Posterior cingulate gyrus (tissue), 11 donors: ENCODE data around the gene CCNB1.
A peak's percentile ranks its signal among the peaks of the same experiment; 100 is the strongest.
"Not testable (repeated sequence)": the region's sequence is repeated elsewhere in the genome, so short reads cannot be mapped to it uniquely, and the experiment has no call there.

ENCODE experiments used
- DNase-seq, 10 donors: peaks; one replicate each; pipeline versions ENCODE4 v3.0.0 to v3.0.0-alpha.2; 2020 to 2021; ENCODE audit warnings: mixed read lengths in 3 of 10
- intact Hi-C: fragments of 100-400 bp; cut with DNase I; formaldehyde crosslinking; loops from one replicate; pipeline ENCODE4 v1.15.1; 2023

Gene CCNB1

GRCh38 chr5:69166686-69167492 lies at the start of gene CCNB1:
Gene CCNB1 (plus strand): TSS chr5:69167150. CDS start chr5:69167263, 113 bp downstream.
- peak; percentile 97 to 100 (median 99) for DNase-seq
- intact Hi-C loops = loop anchor here (2.0 kb wide), 3 partner anchors 22 to 166 kb away; partner anchors contain the start of genes CCDC125, CDK7 and CENPH

GRCh38 chr5:69129413-69129812 lies 37.5 kb upstream of the CCNB1 start:
- no peak for DNase-seq
- intact Hi-C loops = no loop called here

GRCh38 chr5:69130241-69130640 lies 36.7 kb upstream of the CCNB1 start:
- intact Hi-C loops = no loop called here
- no peak for DNase-seq

GRCh38 chr5:69131304-69131703 lies 35.6 kb upstream of the CCNB1 start:
- intact Hi-C loops = no loop called here
- no peak for DNase-seq

- DNase-seq = no peak
Observed at GRCh38 chr5:69134126-69134525, 32.8 kb upstream of the CCNB1 start.

GRCh38 chr5:69136293-69136692 lies 30.7 kb upstream of the CCNB1 start:
- intact Hi-C loops = no loop called here
- peak in 1 of 10 donors; percentile 6 for DNase-seq

More at GRCh38 chr5:69134126-69134525, 32.8 kb upstream of the CCNB1 start:
- intact Hi-C loops = no loop called here

GRCh38 chr5:69137208-69137607 lies 29.7 kb upstream of the CCNB1 start:
- DNase-seq = peak in 1 of 10 donors; percentile 10
- intact Hi-C loops = not testable (repeated sequence)

- intact Hi-C loops = no loop called here
- DNase-seq = no peak
Observed at GRCh38 chr5:69137807-69138206, 29.1 kb upstream of the CCNB1 start.

- no peak for DNase-seq
- intact Hi-C loops = no loop called here
Observed at GRCh38 chr5:69138766-69139165, 28.2 kb upstream of the CCNB1 start.

- DNase-seq, intact Hi-C loops: not testable (repeated sequence)
Observed at GRCh38 chr5:69140239-69140638, 26.7 kb upstream of the CCNB1 start.

- no peak for DNase-seq
- intact Hi-C loops = no loop called here
Observed at GRCh38 chr5:69140827-69141226, 26.1 kb upstream of the CCNB1 start.

GRCh38 chr5:69148576-69148975 lies 18.4 kb upstream of the CCNB1 start:
- intact Hi-C loops, DNase-seq: not testable (repeated sequence)

GRCh38 chr5:69148981-69149675 lies 17.8 kb upstream of the CCNB1 start:
- intact Hi-C loops = no loop called here
- no peak for DNase-seq

- no peak for DNase-seq
- intact Hi-C loops = no loop called here
Observed at GRCh38 chr5:69149676-69150010, 17.3 kb upstream of the CCNB1 start.

GRCh38 chr5:69152731-69153130 lies 14.2 kb upstream of the CCNB1 start:
- intact Hi-C loops = no loop called here
- DNase-seq = no peak

- intact Hi-C loops = no loop called here
Observed at GRCh38 chr5:69156456-69156855, 10.5 kb upstream of the CCNB1 start.

GRCh38 chr5:69158039-69158438 lies 8.9 kb upstream of the CCNB1 start:
- DNase-seq = no peak
- intact Hi-C loops = no loop called here

More at GRCh38 chr5:69156456-69156855, 10.5 kb upstream of the CCNB1 start:
- no peak for DNase-seq

- intact Hi-C loops = no loop called here
- DNase-seq = no peak
Observed at GRCh38 chr5:69160651-69161050, 6.3 kb upstream of the CCNB1 start.

- intact Hi-C loops = loop anchor here (2.0 kb wide), 3 partner anchors 21 to 165 kb away; partner anchors contain the start of genes CCDC125, CDK7 and CENPH
- DNase-seq = no peak
Observed at GRCh38 chr5:69167493-69167855, 524 bp downstream of the CCNB1 start.

- intact Hi-C loops = loop anchor here (2.0 kb wide), 3 partner anchors 21 to 165 kb away; partner anchors contain the start of genes CCDC125, CDK7 and CENPH
- no peak for DNase-seq
Observed at GRCh38 chr5:69167929-69168328, 979 bp downstream of the CCNB1 start.

GRCh38 chr5:69170495-69170894 lies 3.5 kb downstream of the CCNB1 start:
- no peak for DNase-seq
- intact Hi-C loops = no loop called here

- intact Hi-C loops = no loop called here
- no peak for DNase-seq
Observed at GRCh38 chr5:69170969-69171368, 4.0 kb downstream of the CCNB1 start.
